SHP77 treated with DMSO at 0.1 percent for 48 hours (cell line): Measurements from ENCODE around the gene TCEANC2.

Source experiments
- DNase-seq: peaks from one replicate; lab custom pipeline; 2025; lab: John Stamatoyannopoulos, UW

The TCEANC2 gene

DNA sequence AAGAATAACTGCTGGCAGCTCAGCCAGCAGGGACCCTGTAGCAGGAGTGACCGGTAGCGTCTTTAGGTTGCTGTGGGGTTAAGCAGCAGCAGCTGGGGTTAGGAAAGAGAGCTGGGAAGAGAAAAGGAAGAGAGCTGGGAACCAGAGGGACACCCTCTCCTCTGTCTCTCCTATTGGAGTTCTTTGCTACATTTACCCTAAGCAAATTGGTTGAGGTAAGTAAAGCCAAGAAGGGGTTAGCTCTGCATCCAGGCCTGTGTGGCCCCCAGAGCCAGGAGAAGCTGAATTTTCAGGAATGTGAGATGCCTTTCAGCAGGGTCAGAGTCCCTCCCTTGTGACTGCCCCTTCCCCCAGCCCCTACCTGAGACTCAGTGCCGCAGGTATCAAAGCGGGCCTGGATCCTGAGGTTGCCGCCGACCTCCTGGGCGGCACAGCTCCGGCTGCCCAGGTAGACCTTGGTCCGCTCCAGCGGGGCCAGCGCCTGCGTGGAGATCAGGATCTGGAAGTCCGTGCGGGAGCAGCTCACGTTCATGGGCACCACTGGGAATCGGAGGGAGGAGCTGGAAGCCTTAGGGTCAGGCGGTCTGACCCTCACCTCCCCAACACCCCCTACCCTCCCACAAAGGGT, 83.0 kb downstream of the TCEANC2 start:
- no peak for DNase-seq

DNA sequence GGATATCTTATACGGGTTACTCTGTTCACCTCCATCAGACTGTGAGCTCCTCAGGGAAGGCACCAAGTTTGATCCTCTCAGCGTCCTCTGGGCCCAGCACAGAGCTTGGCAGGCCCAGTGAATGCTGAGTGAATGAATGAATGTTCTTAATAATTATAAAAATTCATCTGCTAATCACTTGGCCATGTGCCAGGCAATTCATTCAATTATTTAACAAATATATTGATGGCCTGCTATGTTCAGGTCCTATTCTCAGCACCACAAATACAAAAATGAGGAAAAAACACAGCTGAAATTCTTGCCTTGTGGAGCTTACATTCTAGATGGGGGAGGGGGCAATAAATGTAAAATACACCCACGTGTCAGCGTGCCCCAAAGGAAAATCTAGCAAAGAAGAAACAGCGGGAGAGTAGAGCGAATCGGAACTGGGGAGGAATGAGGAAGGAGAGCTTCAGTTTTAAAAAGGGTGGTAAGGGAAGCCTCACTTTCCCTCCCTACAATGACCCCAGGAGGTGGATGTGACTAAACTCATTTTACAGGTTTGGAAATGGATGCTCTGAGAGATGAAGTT, 83.6 kb downstream of the TCEANC2 start:
- DNase-seq = no peak

DNA sequence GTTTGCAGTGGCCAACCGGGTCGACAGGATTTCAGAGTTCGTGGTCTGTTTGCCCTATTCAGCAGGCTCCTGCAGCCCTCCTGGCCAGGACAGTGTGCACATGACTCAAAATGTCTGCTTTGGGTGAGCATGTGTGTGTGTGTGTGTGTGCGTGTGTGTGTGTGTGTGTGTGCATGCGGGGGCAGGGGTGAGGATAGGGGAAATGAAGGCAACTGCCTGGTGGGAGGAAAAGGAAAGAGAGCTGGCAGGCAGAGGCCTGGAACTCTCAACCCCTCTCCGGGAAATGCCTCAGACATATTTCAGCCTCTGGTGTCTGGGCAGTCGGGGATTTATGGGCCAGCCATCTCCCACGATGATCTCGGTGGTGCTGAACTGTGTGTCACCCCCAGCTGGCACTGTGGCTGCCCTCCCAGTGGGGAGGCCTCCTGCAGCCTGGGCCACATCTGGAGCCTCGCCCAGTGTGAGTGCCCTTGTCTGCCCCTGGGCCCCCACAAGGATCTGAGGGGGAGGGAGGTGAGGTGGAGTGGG, 84.2 kb downstream of the TCEANC2 start:
- DNase-seq = no peak

DNA sequence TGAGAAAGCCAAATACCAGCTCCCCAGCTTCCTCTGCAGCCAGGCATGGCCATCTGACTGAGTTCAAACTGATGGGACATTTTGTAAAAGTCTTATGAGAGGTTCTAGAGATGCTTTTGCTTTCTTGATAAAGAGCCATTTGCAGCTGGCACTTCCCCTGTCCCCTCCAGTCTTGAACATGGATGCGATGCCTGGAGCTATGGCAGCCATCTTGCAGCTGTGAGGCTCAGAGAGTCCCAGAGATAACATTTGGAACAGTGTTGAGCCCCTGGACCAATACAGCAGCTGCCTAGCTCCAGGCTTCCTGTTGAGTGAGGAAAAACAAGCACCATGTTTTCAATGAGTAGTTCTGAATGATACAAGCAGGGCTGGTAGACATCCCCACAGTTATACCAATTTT, 85.6 kb downstream of the TCEANC2 start:
- DNase-seq = no peak

DNA sequence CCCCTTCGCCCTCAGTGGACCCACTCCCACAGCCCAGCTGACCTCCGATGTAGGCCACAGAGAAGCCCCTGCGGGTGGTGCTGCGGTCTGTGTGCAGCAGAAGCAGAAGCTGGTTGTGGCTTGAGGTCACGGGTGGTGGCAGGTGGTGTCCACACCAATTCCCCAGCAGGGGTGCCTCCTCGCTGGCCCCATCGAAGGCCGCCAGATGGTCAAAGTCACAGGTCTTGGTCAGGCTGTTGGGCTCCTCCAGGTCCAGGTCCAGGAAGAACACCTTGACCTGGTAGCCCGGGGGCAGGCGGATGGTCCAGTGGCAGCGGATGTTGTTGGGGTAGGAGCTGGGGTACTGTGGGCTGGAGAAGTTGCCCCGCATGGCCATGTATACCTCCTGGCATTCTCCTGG, 86.3 kb downstream of the TCEANC2 start:
- DNase-seq = no peak

DNA sequence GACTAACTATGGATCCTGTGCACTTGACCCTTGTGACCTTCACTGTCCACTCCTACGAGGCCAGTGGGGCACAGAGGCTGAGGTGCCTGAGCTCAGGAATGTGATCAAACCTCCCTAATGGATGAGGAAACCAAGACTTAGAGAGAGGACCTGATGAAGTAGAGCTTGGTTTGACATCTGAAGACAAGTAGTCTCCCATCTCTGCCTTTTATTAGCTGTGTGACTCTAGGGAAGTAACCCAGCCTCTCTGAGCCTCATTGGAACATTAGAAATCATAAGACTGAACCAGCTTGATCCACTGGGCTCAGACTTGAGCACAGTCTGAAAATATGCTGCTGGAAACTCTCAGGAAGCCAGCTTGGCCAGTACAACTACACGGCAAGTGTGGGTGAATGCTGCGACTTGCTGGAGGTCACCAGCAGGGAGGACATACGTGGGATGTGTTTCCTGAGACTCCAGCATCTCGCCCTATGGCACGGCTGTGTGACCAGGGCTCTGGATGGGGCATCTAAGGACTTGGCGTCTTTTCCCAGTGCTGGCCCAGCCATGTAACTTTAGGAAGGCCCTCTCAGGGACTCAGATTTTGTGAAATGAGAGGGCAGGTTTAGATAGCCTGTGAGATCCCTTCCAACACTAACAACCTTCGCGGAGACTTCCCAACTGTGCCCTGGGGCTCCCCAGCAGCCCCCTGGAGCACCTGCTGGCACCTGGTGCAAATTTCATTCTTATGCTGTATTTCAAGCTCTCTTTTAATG, 88.9 kb downstream of the TCEANC2 start:
- no peak for DNase-seq

DNA sequence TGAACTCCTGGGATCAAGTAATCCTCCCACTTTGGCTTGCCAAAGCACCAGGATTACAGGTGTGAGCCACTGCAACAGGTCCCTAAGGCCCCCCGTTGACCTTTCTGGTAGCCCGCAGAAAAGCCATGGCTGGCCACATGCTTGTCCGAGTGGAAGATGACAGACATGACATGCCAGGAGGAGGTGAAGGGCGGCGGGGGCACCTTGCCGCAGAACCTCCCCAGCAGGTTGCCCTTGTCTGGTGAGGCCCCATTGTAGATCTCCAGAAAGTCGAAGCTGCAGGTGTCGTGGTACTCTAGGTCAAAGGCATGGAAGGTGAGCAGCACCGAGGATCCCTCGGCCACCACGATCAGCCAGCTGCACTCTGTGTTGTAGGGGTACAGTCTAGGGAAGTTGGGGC, 91.0 kb downstream of the TCEANC2 start:
- no peak for DNase-seq

DNA sequence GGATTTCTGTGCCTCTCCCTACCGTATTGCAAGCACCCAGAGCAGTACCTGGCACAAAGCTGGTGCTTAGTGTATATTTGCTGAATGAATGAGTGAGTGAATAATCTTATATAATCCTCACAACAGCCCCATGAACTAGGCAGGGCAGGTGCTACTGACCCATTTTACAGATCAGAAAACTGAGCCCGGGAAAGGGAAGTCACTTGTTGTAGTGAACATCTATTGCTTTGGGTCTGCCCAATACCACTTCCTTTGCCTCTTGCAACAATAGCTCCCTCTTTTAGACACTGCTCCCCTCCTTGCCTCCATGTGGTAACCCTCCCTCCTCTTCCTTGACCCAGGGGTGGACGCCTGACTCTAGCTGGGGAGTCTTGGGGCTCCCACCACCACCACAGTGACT, 96.3 kb downstream of the TCEANC2 start:
- no peak for DNase-seq

DNA sequence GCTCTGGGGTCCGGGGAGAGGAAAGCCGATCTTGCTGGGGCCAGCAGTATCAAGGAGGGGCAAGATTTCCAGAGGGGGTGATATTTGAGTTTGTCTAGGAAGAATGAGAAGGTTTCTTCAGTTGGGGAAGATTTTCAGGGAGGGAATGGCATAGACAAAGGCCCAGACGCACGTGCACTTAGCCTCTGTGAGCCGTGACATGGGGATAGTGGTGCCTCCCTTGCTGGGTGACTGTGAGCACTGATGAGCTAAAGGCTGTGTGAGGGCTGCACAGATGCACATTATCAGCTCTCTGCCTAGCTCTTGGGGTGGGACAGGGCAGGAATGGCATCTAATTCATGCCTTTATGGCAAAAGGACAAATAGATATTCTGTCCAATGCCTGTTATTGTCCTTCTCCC, 97.6 kb downstream of the TCEANC2 start:
- no peak for DNase-seq

DNA sequence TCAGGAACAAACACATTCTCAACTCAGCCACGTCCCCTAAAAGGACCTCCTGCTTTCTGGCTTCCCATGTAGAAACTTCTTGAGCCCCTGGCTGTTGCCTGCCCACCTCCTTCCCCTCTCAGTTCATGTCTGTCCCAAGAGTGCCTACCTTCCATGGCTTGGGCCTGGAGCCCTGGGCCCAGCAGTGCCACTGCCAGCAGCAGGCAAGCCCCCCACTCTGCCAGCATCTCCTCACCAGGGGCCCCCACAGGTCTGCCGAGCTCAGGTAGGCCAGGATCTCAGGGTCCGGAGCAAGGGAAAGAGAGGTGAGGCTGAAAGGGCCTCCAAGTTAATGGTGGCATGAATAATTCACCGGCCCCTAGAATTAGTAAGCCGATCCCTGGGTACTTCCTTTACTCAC, 99.3 kb downstream of the TCEANC2 start, which contains the start of gene CDCP2:
CDCP2 (minus strand) TSS at position 305 of the 400 bp plus-strand sequence; CDS start at position 227, 78 bp downstream.
- no peak for DNase-seq

DNA sequence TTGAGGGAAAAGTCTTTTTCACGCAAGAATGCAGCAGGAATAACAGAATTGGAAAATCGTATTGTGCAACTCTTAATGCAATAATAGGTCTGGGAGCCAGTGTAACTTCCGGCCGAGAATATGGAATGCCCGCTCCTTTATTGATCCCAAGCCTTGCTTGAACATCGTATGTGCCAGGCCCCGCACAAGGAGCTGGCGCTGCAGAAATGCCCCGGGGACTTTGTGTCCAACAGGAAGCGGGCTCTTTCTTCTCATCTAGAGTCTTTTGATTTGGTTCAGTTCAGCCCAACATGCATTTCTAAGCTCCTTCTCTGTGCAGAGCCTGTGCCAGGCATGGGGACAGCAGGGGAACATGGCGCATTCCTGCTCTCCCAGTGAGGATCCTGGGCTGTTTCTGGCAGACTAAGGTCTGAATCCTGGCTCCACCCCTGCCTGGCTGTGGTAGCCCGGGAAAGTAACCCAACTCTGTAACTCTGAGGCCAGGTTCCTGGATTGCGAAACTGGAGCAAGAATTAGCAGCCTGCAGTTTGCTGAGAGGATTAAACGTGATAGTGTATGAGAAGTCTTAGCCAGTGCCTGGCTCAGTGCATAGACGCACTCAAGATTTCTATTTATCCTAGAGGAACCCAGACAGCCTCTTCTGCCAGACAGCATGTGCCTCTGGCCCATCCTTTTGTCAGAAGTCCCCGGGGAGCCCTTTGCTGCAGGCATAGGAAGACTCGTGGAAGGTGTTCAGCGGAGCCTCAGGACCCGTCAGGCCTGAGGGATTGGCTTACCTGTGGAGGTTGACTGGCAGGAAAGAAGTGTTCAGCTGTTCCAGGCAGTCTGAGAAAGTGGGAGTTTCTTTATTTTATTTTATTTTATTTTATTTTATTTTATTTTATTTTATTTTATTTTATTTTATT, 100.4 kb downstream of the TCEANC2 start:
- DNase-seq = no peak
